Ishikawa (cell line): ENCODE data around the gene ZP1.

ENCODE experiments used
- CEBPB ChIP-seq: IDR thresholded peaks from 2 replicates; pipeline ENCODE4 v1.6.1; 2012
- EP300 ChIP-seq: IDR thresholded peaks from 2 replicates; pipeline ENCODE4 v1.6.1; 2012; ENCODE audit warnings: borderline replicate concordance
- TF ChIP-seq, protein P1 (sequence below): IDR thresholded peaks from 2 replicates; pipeline ENCODE4 v1.6.1; 2012; ENCODE audit warnings: low read depth, mild to moderate bottlenecking

DNA sequence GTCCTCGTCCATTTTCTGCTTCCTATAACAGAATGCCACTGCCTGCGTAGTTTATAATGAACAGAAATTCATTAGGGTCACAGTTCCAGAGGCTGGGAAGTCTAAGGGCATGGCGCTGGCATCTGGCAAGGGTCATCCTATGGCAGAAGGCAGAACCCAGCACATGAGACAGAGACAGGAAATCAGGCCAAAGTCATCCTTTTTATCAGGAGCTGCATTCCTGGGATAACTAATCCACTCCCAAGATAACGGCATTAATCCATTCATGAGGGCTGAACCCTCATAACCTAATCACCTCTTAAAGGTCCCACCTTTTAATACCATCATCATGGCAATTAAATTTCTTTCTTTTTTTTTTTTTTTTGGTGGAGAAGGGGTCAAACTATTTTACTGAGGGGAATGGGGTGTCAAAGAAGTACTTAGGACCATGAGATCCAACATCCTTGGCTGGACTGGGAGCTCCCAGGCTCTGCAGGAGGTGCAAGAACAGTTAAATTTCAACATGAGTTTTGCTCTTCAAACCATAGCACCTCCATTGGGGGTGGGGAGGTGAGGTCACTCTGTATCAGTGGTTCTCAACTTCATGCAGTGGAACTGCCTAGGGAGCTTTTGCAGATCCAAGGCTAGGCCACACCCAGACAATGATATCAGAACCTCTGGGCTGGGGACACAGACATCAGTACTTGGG lies 51.1 kb downstream of the ZP1 start:
- TF ChIP-seq, protein P1, sequence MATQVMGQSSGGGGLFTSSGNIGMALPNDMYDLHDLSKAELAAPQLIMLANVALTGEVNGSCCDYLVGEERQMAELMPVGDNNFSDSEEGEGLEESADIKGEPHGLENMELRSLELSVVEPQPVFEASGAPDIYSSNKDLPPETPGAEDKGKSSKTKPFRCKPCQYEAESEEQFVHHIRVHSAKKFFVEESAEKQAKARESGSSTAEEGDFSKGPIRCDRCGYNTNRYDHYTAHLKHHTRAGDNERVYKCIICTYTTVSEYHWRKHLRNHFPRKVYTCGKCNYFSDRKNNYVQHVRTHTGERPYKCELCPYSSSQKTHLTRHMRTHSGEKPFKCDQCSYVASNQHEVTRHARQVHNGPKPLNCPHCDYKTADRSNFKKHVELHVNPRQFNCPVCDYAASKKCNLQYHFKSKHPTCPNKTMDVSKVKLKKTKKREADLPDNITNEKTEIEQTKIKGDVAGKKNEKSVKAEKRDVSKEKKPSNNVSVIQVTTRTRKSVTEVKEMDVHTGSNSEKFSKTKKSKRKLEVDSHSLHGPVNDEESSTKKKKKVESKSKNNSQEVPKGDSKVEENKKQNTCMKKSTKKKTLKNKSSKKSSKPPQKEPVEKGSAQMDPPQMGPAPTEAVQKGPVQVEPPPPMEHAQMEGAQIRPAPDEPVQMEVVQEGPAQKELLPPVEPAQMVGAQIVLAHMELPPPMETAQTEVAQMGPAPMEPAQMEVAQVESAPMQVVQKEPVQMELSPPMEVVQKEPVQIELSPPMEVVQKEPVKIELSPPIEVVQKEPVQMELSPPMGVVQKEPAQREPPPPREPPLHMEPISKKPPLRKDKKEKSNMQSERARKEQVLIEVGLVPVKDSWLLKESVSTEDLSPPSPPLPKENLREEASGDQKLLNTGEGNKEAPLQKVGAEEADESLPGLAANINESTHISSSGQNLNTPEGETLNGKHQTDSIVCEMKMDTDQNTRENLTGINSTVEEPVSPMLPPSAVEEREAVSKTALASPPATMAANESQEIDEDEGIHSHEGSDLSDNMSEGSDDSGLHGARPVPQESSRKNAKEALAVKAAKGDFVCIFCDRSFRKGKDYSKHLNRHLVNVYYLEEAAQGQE = no peak
- TF ChIP-seq EP300 (no peak), CEBPB (no peak)
